Mesothelial cell of epicardium (in vitro differentiated cells): ENCODE data around the gene DLL3. TPM values are rescaled to one million over a fixed set of nuclear protein-coding genes. Genes with fewer than 3 reads are reported as not detected.

Source experiments
- DNase-seq, 2 experiments: peaks; one replicate each; pipeline ENCODE4 v3.0.0; 2021; ENCODE audit warnings: low spot score in 2 of 2; ENCODE audit not compliant: unreplicated experiment in 2 of 2
- H3K27ac Mint-ChIP-seq: 2 replicates; pipeline ENCODE4 v1.8.0; 2021; ENCODE audit warnings: mixed read lengths
- H3K27me3 Mint-ChIP-seq: 2 replicates; pipeline ENCODE4 v1.8.0; 2021; ENCODE audit warnings: low read depth, mixed read lengths
- H3K36me3 Mint-ChIP-seq: 2 replicates; pipeline ENCODE4 v1.8.0; 2021; ENCODE audit warnings: mixed read lengths
- H3K4me1 Mint-ChIP-seq: 2 replicates; pipeline ENCODE4 v1.8.0; 2021; ENCODE audit warnings: mixed read lengths
- H3K4me3 Mint-ChIP-seq: 2 replicates; pipeline ENCODE4 v1.8.0; 2021; ENCODE audit warnings: mild to moderate bottlenecking, moderate library complexity, mixed read lengths
- H3K9me3 Mint-ChIP-seq: 2 replicates; pipeline ENCODE4 v1.8.0; 2021; ENCODE audit warnings: mixed read lengths
- CTCF ChIP-seq: fragments of 200-600 bp; sonication (generic); IDR thresholded peaks from one replicate; pipeline ENCODE4 v1.5.0; 2021; ENCODE audit warnings: antibody characterized with exemption; ENCODE audit not compliant: unreplicated experiment
- total RNA-seq: library from RNA; stranded (reverse); gene quantifications from 3 replicates; pipeline ENCODE4 v1.2.1, GENCODE V29; 2021

DLL3 gene
- total RNA-seq, 1 donor from 2014 or later: 0.40 TPM

GRCh38 chr19:39544911-39545310 is 46.2 kb downstream of the DLL3 start:
- H3K27me3 Mint-ChIP-seq: peaks cover 12% of the 10 kb centered on the region
- H3K9me3 Mint-ChIP-seq: no peaks in the 10 kb centered on the region
- no peak for TF ChIP-seq CTCF
- H3K36me3 Mint-ChIP-seq: no peaks in the 10 kb centered on the region
- DNase-seq: no peak
- no peak overlapping the region for H3K27ac Mint-ChIP-seq
- no peak overlapping the region for H3K4me3 Mint-ChIP-seq
- H3K4me1 Mint-ChIP-seq: peaks cover 9% of the 10 kb centered on the region

GRCh38 chr19:39546599-39546998 is 47.9 kb downstream of the DLL3 start:
- Mint-ChIP-seq H3K27ac (no peak overlapping the region), H3K4me3 (no peak overlapping the region), H3K27me3 (peaks cover 12% of the 10 kb centered on the region), H3K9me3 (no peaks in the 10 kb centered on the region), H3K4me1 (peaks cover 2% of the 10 kb centered on the region), H3K36me3 (no peaks in the 10 kb centered on the region)
- TF ChIP-seq CTCF: no peak
- DNase-seq: no peak

GRCh38 chr19:39550197-39550596 is 51.5 kb downstream of the DLL3 start:
- TF ChIP-seq CTCF: no peak
- H3K4me3 Mint-ChIP-seq: no peak overlapping the region
- DNase-seq: no peak
- H3K36me3 Mint-ChIP-seq: no peaks in the 10 kb centered on the region
- no peak overlapping the region for H3K27ac Mint-ChIP-seq
- no peaks in the 10 kb centered on the region for H3K9me3 Mint-ChIP-seq
- H3K4me1 Mint-ChIP-seq: no peaks in the 10 kb centered on the region
- peaks cover 36% of the 10 kb centered on the region for H3K27me3 Mint-ChIP-seq

GRCh38 chr19:39553082-39553652 is 54.4 kb downstream of the DLL3 start:
- H3K27me3 Mint-ChIP-seq: peaks cover 25% of the 10 kb centered on the region
- no peak for DNase-seq
- H3K9me3 Mint-ChIP-seq: no peaks in the 10 kb centered on the region
- H3K4me3 Mint-ChIP-seq: no peak overlapping the region
- H3K4me1 Mint-ChIP-seq: peaks cover 5% of the 10 kb centered on the region
- no peaks in the 10 kb centered on the region for H3K36me3 Mint-ChIP-seq
- TF ChIP-seq CTCF: no peak
- no peak overlapping the region for H3K27ac Mint-ChIP-seq

GRCh38 chr19:39554701-39555311 is 56.1 kb downstream of the DLL3 start:
- Mint-ChIP-seq H3K9me3 (no peaks in the 10 kb centered on the region), H3K36me3 (no peaks in the 10 kb centered on the region), H3K4me1 (peaks cover 10% of the 10 kb centered on the region), H3K27ac (no peak overlapping the region), H3K27me3 (peaks cover 26% of the 10 kb centered on the region), H3K4me3 (no peak overlapping the region)
- no peak for TF ChIP-seq CTCF
- DNase-seq: no peak
